ENCODE results near the gene PARN.

DNA sequence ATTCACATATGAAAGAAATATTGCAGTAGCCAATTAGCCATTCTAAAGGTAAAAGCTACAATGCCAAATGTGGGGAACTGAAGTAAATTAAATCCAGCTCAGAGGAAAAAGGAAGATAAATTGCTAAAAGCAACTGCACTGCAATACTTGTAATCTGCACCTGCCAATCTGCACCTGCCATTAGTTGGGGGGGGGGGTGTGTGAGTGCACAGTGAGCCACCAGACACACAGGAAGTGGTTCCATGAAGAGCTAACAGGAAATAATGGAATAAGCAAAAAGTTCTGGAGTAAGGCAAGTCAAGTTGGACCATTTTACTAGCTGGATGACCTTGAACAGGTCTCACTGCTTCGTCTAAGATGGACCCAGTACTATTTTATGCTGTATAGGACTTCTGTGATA is 191.8 kb downstream of the PARN start:
- TF ChIP-seq, protein P1, sequence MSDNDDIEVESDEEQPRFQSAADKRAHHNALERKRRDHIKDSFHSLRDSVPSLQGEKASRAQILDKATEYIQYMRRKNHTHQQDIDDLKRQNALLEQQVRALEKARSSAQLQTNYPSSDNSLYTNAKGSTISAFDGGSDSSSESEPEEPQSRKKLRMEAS (IDR thresholded peaks at IDR 0.05) = no peak
- no peak for TF ChIP-seq CTCF (IDR thresholded peaks at IDR 0.05)
- TF ChIP-seq POLR2A (IDR thresholded peaks at IDR 0.05; ENCODE audit: low read length) = no peak
- no peak for TF ChIP-seq NPAS2 (CRISPR knock-in tag; IDR thresholded peaks at IDR 0.05; ENCODE audit: borderline replicate concordance)
- TF ChIP-seq, protein P2, sequence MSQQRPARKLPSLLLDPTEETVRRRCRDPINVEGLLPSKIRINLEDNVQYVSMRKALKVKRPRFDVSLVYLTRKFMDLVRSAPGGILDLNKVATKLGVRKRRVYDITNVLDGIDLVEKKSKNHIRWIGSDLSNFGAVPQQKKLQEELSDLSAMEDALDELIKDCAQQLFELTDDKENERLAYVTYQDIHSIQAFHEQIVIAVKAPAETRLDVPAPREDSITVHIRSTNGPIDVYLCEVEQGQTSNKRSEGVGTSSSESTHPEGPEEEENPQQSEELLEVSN (IDR thresholded peaks at IDR 0.05; ENCODE audit: borderline replicate concordance, low read depth) = no peak
